IMR-90 (cell line): Measurements from ENCODE around the gene OSBPL2. TPM values are rescaled to one million over a fixed set of nuclear protein-coding genes. Genes with fewer than 3 reads are reported as not detected.

ENCODE experiments used
- ATAC-seq: fragments of 200-7000 bp; cut with Tn5 transposase; 2 replicates; pipeline ENCODE4 v1.9.1; 2020; ENCODE audit warnings: low read depth, mild to moderate bottlenecking, moderate library complexity
- BruUV-seq: library from RNA; stranded (reverse); fragments of 400-500 nt; replicated peaks from 2 replicates; lab custom pipeline; 2021; lab: Mats Ljungman, UMichigan
- CTCF ChIA-PET: fragments of 300-600 bp; formaldehyde crosslinking; extraction: SDS; loops from one replicate; lab custom pipeline; 2021; ENCODE audit warnings: antibody characterized with exemption; lab: Yijun Ruan, JAX
- POLR2A ChIA-PET: fragments of 300-600 bp; sonication (Branson Sonifier 250); formaldehyde crosslinking; loops from one replicate; lab custom pipeline; 2022; ENCODE audit warnings: antibody characterized with exemption; ENCODE audit not compliant: unreplicated experiment; lab: Charles Lee
- DNase-seq: peaks from one replicate; pipeline ENCODE4 v3.0.0; 2013
- H2AFZ ChIP-seq: replicated peaks from 2 replicates; pipeline ENCODE3; 2013; ENCODE audit warnings: low read length, mild to moderate bottlenecking; ENCODE audit not compliant: poor library complexity
- H2AK5ac ChIP-seq: 2 replicates; pipeline ENCODE4 v1.6.1; 2013; ENCODE audit warnings: low read depth, low read length, inconsistent platforms
- H2AK9ac ChIP-seq: replicated peaks from 2 replicates; pipeline ENCODE3; 2013; ENCODE audit warnings: mild to moderate bottlenecking, low read depth, low read length, moderate library complexity; ENCODE audit not compliant: poor library complexity
- H2BK120ac ChIP-seq: 2 replicates; pipeline ENCODE4 v1.6.1; 2013; ENCODE audit warnings: low read depth, low read length, inconsistent platforms
- H2BK15ac ChIP-seq: 3 replicates; pipeline ENCODE4 v1.6.1; 2013; ENCODE audit warnings: low read depth, low read length, inconsistent platforms
- H2BK20ac ChIP-seq: 2 replicates; pipeline ENCODE4 v1.6.1; 2013; ENCODE audit warnings: low read depth, mild to moderate bottlenecking, inconsistent platforms, low read length, moderate library complexity
- H2BK5ac ChIP-seq: 2 replicates; pipeline ENCODE4 v1.6.1; 2013; ENCODE audit warnings: mild to moderate bottlenecking, low read depth, low read length, inconsistent platforms; ENCODE audit not compliant: poor library complexity, severe bottlenecking
- H3K14ac ChIP-seq: replicated peaks from 2 replicates; pipeline ENCODE4 v1.6.1; 2013; ENCODE audit warnings: low read depth, low read length, inconsistent platforms
- H3K18ac ChIP-seq: 2 replicates; pipeline ENCODE4 v1.6.1; 2013; ENCODE audit warnings: low read depth, low read length, control low read depth
- H3K23ac ChIP-seq: 2 replicates; pipeline ENCODE4 v1.6.1; 2013; ENCODE audit warnings: low read depth, low read length, inconsistent platforms
- H3K27ac ChIP-seq: 2 replicates; pipeline ENCODE4 v1.5.1; 2013; ENCODE audit warnings: mild to moderate bottlenecking, control low read depth, low read length; ENCODE audit not compliant: insufficient read depth
- H3K27me3 ChIP-seq: 2 replicates; pipeline ENCODE4 v1.6.1; 2013; ENCODE audit warnings: low read length; ENCODE audit not compliant: control insufficient read depth, insufficient read depth
- H3K36me3 ChIP-seq: 2 replicates; pipeline ENCODE4 v1.6.1; 2013; ENCODE audit warnings: low read length, mixed read lengths; ENCODE audit not compliant: control insufficient read depth, insufficient read depth
- H3K4ac ChIP-seq: 2 replicates; pipeline ENCODE4 v1.6.1; 2013; ENCODE audit warnings: low read depth, low read length, inconsistent platforms
- H3K4me1 ChIP-seq: 2 replicates; pipeline ENCODE4 v1.6.1; 2013; ENCODE audit warnings: low read length, mixed read lengths; ENCODE audit not compliant: control insufficient read depth, insufficient read depth
- H3K4me2 ChIP-seq: 2 replicates; pipeline ENCODE4 v1.6.1; 2013; ENCODE audit warnings: low read depth, mild to moderate bottlenecking, control low read depth, low read length, moderate library complexity
- H3K4me3 ChIP-seq: 2 replicates; pipeline ENCODE4 v1.5.1; 2013; ENCODE audit warnings: low read depth, mild to moderate bottlenecking, control low read depth, low read length, moderate library complexity; ENCODE audit not compliant: insufficient read depth
- H3K56ac ChIP-seq: 2 replicates; pipeline ENCODE4 v1.6.1; 2013; ENCODE audit warnings: low read length, inconsistent platforms; ENCODE audit not compliant: insufficient read depth; ENCODE audit errors: extremely low read depth
- H3K79me1 ChIP-seq, 2 experiments: 2 replicates each; pipeline ENCODE4 v1.6.1; 2013; ENCODE audit warnings: low read length in 2 of 2, inconsistent platforms in 1 of 2, low read depth in 1 of 2
- H3K9ac ChIP-seq: 2 replicates; pipeline ENCODE4 v1.6.1; 2013; ENCODE audit warnings: low read depth, low read length, control low read depth
- H3K9me1 ChIP-seq: 2 replicates; pipeline ENCODE4 v1.6.1; 2013; ENCODE audit warnings: low read length, inconsistent platforms; ENCODE audit not compliant: insufficient read depth
- H3K9me3 ChIP-seq: 2 replicates; pipeline ENCODE4 v1.6.1; 2013; ENCODE audit warnings: low read length; ENCODE audit not compliant: control insufficient read depth, insufficient read depth
- H4K20me1 ChIP-seq: 2 replicates; pipeline ENCODE4 v1.6.1; 2013; ENCODE audit warnings: low read length, inconsistent platforms; ENCODE audit not compliant: insufficient read depth
- H4K5ac ChIP-seq: 2 replicates; pipeline ENCODE4 v1.6.1; 2013; ENCODE audit warnings: mild to moderate bottlenecking, low read depth, low read length, control low read depth
- H4K8ac ChIP-seq, 2 experiments: 2 replicates each; pipeline ENCODE4 v1.6.1; 2013; ENCODE audit warnings: low read depth in 2 of 2, low read length in 2 of 2, control low read depth in 1 of 2, inconsistent platforms in 1 of 2
- H4K91ac ChIP-seq: 2 replicates; pipeline ENCODE4 v1.6.1; 2013; ENCODE audit warnings: low read depth, low read length, inconsistent platforms; ENCODE audit not compliant: insufficient read depth
- CHD1 ChIP-seq: IDR thresholded peaks from 2 replicates; pipeline ENCODE4 v1.6.1; 2012; ENCODE audit warnings: low read depth, low read length, improper control_type of control experiment
- RAD21 ChIP-seq: IDR thresholded peaks from 2 replicates; pipeline ENCODE4 v1.6.1; 2012; ENCODE audit warnings: low read length, improper control_type of control experiment
- SMC3 ChIP-seq: fragments of 150-350 bp; IDR thresholded peaks from 2 replicates; pipeline ENCODE4 v1.6.1; 2016; ENCODE audit warnings: low read depth, mild to moderate bottlenecking, antibody characterized with exemption, low read length, moderate library complexity
- WGBS, 2 experiments: methylation state at CpG; one replicate each; pipeline versions ENCODE4 v1.1.5 to v1.1.7; 2013; ENCODE audit warnings: missing lambda C conversion rate in 2 of 2; ENCODE audit not compliant: insufficient read length in 1 of 2; ENCODE audit errors: extremely low coverage in 2 of 2; 5-methylcytosine and 5-hydroxymethylcytosine counted together
- dilution Hi-C: fragments of 300-500 bp; cut with HindIII; formaldehyde crosslinking; loops from one replicate; pipeline ENCODE4 v1.14.3; 2018; ENCODE audit warnings: low sequenced_read_pairs; ENCODE audit not compliant: unreplicated experiment
- in situ Hi-C: fragments of 300-500 bp; cut with MboI; formaldehyde crosslinking; loops from 3 replicates; pipeline ENCODE4 v1.14.3; 2019; ENCODE audit warnings: low sequenced_read_pairs, inconsistent platforms, mixed read lengths
- intact Hi-C: fragments of 100-400 bp; cut with micrococcal nuclease; formaldehyde crosslinking; loops from 2 replicates; pipeline ENCODE4 v1.10.0; 2022
- polyA plus RNA-seq, 3 experiments: library from polyadenylated mRNA; depleted of rRNA; stranded (reverse); fragments of >200 nt; gene quantifications; 2 replicates each; pipeline ENCODE4 v1.2.3, GENCODE V29; 2012; ENCODE audit warnings: low replicate concordance in 1 of 3
- total RNA-seq: library from RNA; depleted of rRNA; stranded (reverse); fragments of >200 nt; gene quantifications from 2 replicates; pipeline ENCODE4 v1.2.3, GENCODE V29; 2012

OSBPL2 gene
- total and polyA plus RNA-seq, 2 of the 4 experiments (the other 2 are of a cell fraction) = 19.3 to 27.6 TPM

GRCh38 chr20:62197311-62197710 is 41.0 kb upstream of the OSBPL2 start:
- H4K8ac ChIP-seq = no peak overlapping the region
- no peak overlapping the region for H3K27ac ChIP-seq
- no peak overlapping the region for H3K4ac ChIP-seq
- no peak overlapping the region for H2BK120ac ChIP-seq
- CTCF ChIA-PET = no interaction called here
- POLR2A ChIA-PET = no interaction called here
- H4K5ac ChIP-seq = no peak overlapping the region
- H3K36me3 ChIP-seq = peaks cover 53% of the 10 kb centered on the region
- intact Hi-C loops (no loop called here), dilution Hi-C loops (no loop called here), in situ Hi-C loops (no loop called here)
- H2AK9ac ChIP-seq = no peak overlapping the region
- H3K4me1 ChIP-seq = no peaks in the 10 kb centered on the region
- H2AFZ ChIP-seq = no peak overlapping the region
- H3K23ac ChIP-seq = no peak overlapping the region
- no peak for DNase-seq
- no peaks in the 10 kb centered on the region; the same call in 1 of the 2 replicates for H3K9me1 ChIP-seq
- WGBS, 2 experiments = 100% methylated on average over 1 of the region's 9 CpGs; no CpG with 5 or more reads in 1 of the 2 experiments
- H3K79me1 ChIP-seq = peaks cover 4 to 28% of the 10 kb centered on the region in 2 experiments
- ATAC-seq = no peak
- H2BK20ac ChIP-seq = no peak overlapping the region
- H3K27me3 ChIP-seq = no peaks in the 10 kb centered on the region
- H3K9ac ChIP-seq = no peak overlapping the region
- H2BK15ac ChIP-seq = no peak overlapping the region
- H2AK5ac ChIP-seq = no peak overlapping the region
- peaks cover 7% of the 10 kb centered on the region; the same call in 1 of the 2 replicates for H4K20me1 ChIP-seq
- no peak overlapping the region for H3K4me3 ChIP-seq
- no peak overlapping the region for H3K14ac ChIP-seq
- no peak overlapping the region for H3K18ac ChIP-seq
- no peak overlapping the region for H2BK5ac ChIP-seq
- BruUV-seq = no TSS peak
- H3K56ac ChIP-seq = no peak overlapping the region
- H4K91ac ChIP-seq = no peak overlapping the region
- no peaks in the 10 kb centered on the region for H3K9me3 ChIP-seq
- TF ChIP-seq RAD21 = no peak
- TF ChIP-seq SMC3 = no peak
- TF ChIP-seq CHD1 = no peak
- no peak overlapping the region for H3K4me2 ChIP-seq
